Left lung (tissue), 10 donors: Measurements from ENCODE around the gene KCNMB2. TPM values are rescaled to one million over a fixed set of nuclear protein-coding genes. Genes with fewer than 3 reads are reported as not detected.

Experiments
- ATAC-seq: fragments of 200-7000 bp; cut with Tn5 transposase; one replicate; pipeline ENCODE4 v1.9.1; 2020; ENCODE audit warnings: moderate library complexity
- DNase-seq, 4 donors: peaks; one replicate each; pipeline ENCODE4 v3.0.0-alpha.2; 2013 to 2020
- H3K27ac ChIP-seq, 2 donors: fragments of 200-600 bp; sonication (generic) in 1 of 2; one replicate each; pipeline versions ENCODE4 v1.5.0 to v1.8.0; 2020 to 2021
- H3K27me3 ChIP-seq, 2 donors: fragments of 200-600 bp; sonication (generic) in 1 of 2; one replicate each; pipeline versions ENCODE4 v1.5.0 to v1.8.0; 2020 to 2021
- H3K36me3 ChIP-seq, 2 donors: fragments of 200-600 bp; sonication (generic) in 1 of 2; one replicate each; pipeline versions ENCODE4 v1.5.0 to v1.8.0; 2020 to 2021
- H3K4me1 ChIP-seq, 2 donors: fragments of 200-600 bp; one replicate each; pipeline ENCODE4 v1.8.0; 2021
- H3K4me3 ChIP-seq, 2 donors: fragments of 200-600 bp; sonication (generic) in 1 of 2; one replicate each; pipeline versions ENCODE4 v1.5.0 to v1.8.0; 2020 to 2021; ENCODE audit warnings: mild to moderate bottlenecking in 1 of 2
- H3K9me3 ChIP-seq, 2 donors: fragments of 200-600 bp; sonication (generic) in 1 of 2; one replicate each; pipeline versions ENCODE4 v1.5.0 to v1.8.0; 2020 to 2021
- intact Hi-C, 2 donors: fragments of 100-400 bp; cut with DNase I; formaldehyde crosslinking; loops; one replicate each; pipeline versions ENCODE4 v1.11.2 to v1.14.2; 2022
- polyA plus RNA-seq, 6 donors: library from polyadenylated mRNA; unstranded; fragments of 120-200 nt; gene quantifications; one replicate each; pipeline ENCODE4 v1.2.1, GENCODE V29; 2013; ENCODE audit not compliant: insufficient read length in 6 of 6
- total RNA-seq, 2 donors: library from RNA; stranded (reverse); fragmentation: NEBNext Ultra II Directional; extraction: Animal tissue kit (Norgen Biotek cat#: 25700); gene quantifications; one replicate each; pipeline ENCODE4 v1.2.1, GENCODE V29; 2021
- TF ChIP-seq, protein P1 (sequence below), 2 donors: fragments of 200-600 bp; sonication (generic) in 1 of 2; IDR thresholded peaks; one replicate each; pipeline versions ENCODE4 v1.5.0 to v1.8.0; 2021; ENCODE audit warnings: antibody characterized with exemption in 2 of 2
- donor health status: DM: no; HTN: yes; CAD: no.
- donor health status: DM: no; HTN: no; CAD: no.

KCNMB2 gene
- total and polyA plus RNA-seq, 8 donors: 0.45 to 16.9 (median 12.1) TPM

DNA sequence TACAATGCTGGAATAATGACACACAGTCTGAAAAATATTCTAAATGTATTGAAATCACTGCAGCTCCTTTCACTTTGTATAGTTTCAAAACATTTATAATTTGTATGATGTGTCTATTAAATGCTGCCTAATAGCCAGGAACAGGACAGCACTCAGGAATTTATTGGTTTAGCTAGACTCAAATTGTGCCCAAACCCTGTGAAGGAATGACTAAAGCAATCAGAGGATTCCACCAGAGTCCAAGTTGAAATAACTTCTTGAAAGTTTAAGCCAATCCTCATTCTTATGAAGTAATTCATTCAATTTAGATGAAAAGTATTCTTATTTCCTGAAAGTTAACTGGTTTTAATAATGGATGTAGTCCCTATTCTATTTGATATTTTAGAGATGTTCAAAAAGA lies 268.4 kb downstream of the KCNMB2 start:
- intact Hi-C loops: no loop called here
- Histone ChIP-seq H3K9me3 (no peaks in the 10 kb centered on the region), H3K36me3 (no peaks in the 10 kb centered on the region), H3K27me3 (no peaks in the 10 kb centered on the region), H3K4me3 (no peak overlapping the region), H3K4me1 (no peaks in the 10 kb centered on the region), H3K27ac (no peak overlapping the region)
- TF ChIP-seq, protein P1, sequence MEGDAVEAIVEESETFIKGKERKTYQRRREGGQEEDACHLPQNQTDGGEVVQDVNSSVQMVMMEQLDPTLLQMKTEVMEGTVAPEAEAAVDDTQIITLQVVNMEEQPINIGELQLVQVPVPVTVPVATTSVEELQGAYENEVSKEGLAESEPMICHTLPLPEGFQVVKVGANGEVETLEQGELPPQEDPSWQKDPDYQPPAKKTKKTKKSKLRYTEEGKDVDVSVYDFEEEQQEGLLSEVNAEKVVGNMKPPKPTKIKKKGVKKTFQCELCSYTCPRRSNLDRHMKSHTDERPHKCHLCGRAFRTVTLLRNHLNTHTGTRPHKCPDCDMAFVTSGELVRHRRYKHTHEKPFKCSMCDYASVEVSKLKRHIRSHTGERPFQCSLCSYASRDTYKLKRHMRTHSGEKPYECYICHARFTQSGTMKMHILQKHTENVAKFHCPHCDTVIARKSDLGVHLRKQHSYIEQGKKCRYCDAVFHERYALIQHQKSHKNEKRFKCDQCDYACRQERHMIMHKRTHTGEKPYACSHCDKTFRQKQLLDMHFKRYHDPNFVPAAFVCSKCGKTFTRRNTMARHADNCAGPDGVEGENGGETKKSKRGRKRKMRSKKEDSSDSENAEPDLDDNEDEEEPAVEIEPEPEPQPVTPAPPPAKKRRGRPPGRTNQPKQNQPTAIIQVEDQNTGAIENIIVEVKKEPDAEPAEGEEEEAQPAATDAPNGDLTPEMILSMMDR (IDR thresholded peaks at IDR 0.05): no peak
- DNase-seq: no peak
- no peak for ATAC-seq

DNA sequence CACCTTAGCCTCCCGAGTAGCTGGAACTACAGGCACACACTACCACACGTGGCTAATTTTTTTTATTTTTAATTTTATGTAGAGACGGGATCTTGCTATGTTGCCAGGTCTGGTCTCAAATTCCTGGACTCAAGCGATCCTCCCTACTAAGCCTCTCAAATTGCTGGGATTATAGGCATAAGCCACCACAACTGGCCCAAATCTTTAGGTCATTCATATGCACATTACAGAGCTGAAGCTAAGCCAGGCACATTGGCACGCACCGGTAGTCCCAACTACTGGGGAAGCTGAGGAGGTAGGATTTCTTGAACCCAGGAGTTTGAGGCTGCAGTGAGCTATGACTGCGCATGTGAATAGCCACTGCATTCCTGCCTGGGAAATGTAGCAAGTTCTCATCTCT lies 269.5 kb downstream of the KCNMB2 start:
- intact Hi-C loops: no loop called here
- ATAC-seq: no peak

DNA sequence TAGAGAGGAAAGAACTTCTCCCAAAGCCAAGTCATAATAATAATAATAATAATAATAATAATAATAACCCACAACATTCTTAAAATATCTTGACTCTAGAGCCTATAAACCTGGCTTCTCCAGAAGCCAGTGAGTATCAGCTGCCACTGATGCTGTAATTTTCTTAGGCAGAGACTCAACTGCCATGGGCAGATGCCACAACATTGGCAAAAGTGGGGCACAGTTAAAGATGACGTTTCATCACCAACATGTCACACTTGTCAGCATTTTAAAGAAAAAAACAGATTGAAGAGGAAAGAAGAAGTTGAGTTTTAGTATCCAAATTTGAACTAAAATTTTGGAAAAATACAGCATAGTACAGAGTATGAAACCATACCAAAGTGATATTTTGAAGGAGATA lies 270.4 kb downstream of the KCNMB2 start:
- Histone ChIP-seq H3K9me3 (no peaks in the 10 kb centered on the region), H3K4me1 (no peaks in the 10 kb centered on the region), H3K27me3 (no peaks in the 10 kb centered on the region), H3K27ac (no peak overlapping the region), H3K36me3 (no peaks in the 10 kb centered on the region), H3K4me3 (no peak overlapping the region)
- DNase-seq (no peak), ATAC-seq (no peak)
- intact Hi-C loops: no loop called here
- TF ChIP-seq, protein P1 (IDR thresholded peaks at IDR 0.05): no peak

More for the DNA sequence above, 269.5 kb downstream of the KCNMB2 start:
- TF ChIP-seq, protein P1 (IDR thresholded peaks at IDR 0.05): no peak
- Histone ChIP-seq H3K27me3 (no peaks in the 10 kb centered on the region), H3K4me3 (no peak overlapping the region), H3K27ac (no peak overlapping the region), H3K4me1 (no peaks in the 10 kb centered on the region), H3K9me3 (no peaks in the 10 kb centered on the region), H3K36me3 (no peaks in the 10 kb centered on the region)
- DNase-seq: no peak

DNA sequence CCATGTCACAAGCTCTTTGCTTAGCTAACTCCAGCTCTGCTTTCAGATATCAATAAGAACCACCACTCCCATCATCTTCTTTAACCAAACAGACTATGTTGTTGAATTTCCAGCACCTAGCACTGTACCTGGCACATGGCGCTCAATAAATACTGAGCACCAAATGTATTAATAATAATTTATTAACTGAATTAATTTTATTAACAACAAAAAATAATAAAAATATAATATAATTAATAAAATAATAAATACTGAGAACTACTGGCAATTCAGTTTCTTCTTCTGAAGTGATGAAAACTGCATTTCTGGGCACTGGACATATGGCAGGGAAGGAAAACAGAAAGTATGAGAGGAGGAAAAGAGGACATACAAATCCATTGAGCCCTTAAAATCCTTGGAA lies 271.5 kb downstream of the KCNMB2 start:
- Histone ChIP-seq H3K27ac (no peak overlapping the region), H3K27me3 (no peaks in the 10 kb centered on the region), H3K4me3 (no peak overlapping the region), H3K36me3 (no peaks in the 10 kb centered on the region), H3K9me3 (no peaks in the 10 kb centered on the region), H3K4me1 (no peaks in the 10 kb centered on the region)
- no peak for ATAC-seq
- TF ChIP-seq, protein P1 (IDR thresholded peaks at IDR 0.05): no peak
- intact Hi-C loops: no loop called here
- no peak for DNase-seq

DNA sequence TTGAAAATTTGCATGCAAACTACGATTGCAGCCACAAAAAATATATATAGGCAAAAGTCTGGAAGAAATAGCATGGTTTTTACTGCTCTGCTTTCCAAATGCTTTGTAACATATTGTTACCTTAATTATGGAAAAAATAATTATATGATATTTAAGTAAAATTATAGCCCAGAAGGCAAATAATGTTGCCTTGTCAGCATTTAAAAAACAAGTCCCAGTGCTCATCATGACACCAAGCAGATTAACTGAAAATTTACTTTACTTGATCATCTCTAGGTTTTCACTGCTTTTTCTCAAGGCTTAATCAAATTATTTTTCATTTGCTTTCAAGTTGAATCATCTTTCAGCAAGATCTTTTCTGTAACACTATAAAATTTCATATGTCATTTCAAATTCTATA lies 272.5 kb downstream of the KCNMB2 start:
- no peaks in the 10 kb centered on the region for H3K4me1 ChIP-seq
- H3K27ac ChIP-seq: no peak overlapping the region
- no peak overlapping the region for H3K4me3 ChIP-seq
- no peak for ATAC-seq
- no peaks in the 10 kb centered on the region for H3K27me3 ChIP-seq
- DNase-seq: no peak
- TF ChIP-seq, protein P1 (IDR thresholded peaks at IDR 0.05): no peak
- no peaks in the 10 kb centered on the region for H3K9me3 ChIP-seq
- no peaks in the 10 kb centered on the region for H3K36me3 ChIP-seq
- intact Hi-C loops: no loop called here
